ENCODE results near the gene DR1. TPM values are rescaled to one million over a fixed set of nuclear protein-coding genes. Genes with fewer than 3 reads are reported as not detected.

The DR1 gene
- total and polyA plus RNA-seq, 2 of the 13 experiments (the other 11 are each of a cell fraction or from before 2014, with no cell fraction given), result 17.8 to 42.3 TPM

DNA sequence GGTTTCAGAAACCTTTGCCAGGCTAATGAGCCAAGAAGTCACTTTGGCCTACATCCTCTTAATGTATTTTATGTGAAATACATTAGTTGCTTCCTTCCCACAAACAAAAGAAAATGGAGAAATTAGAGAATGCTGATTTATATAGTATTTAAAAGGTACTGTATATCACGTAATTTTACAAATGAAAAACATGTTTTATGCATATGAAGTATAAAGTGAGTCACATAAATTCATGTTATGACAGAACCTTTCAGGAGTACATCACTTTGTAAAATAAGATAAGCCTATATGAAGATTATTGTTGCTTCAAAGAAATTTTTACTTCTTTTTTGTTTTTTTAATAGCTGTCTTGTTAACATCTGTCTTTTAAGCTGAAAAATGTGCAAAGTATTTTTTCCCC lies 4.6 kb downstream of the DR1 start:
- TF ChIP-seq RFX3 (CRISPR knock-in tag; IDR thresholded peaks at IDR 0.05) (no peak), SRF (IDR thresholded peaks at IDR 0.05; ENCODE audit: low read depth, low read length) (no peak), ZNF329 (CRISPR knock-in tag; IDR thresholded peaks at IDR 0.05; ENCODE audit: low read depth) (no peak), ZBTB26 (CRISPR knock-in tag; IDR thresholded peaks at IDR 0.05; ENCODE audit: borderline replicate concordance) (no peak)
- CTCF ChIA-PET (ENCODE audit: low intra/inter-chr PET ratio, low total read pairs), result no interaction called here
- no peaks in the 10 kb centered on the region; a peak in 1 of 5 replicates for H3K27me3 ChIP-seq (ENCODE audit: control insufficient read depth in 1 of 2, insufficient read depth in 2 of 2, low read length in 2 of 2)
- WGBS (ENCODE audit: low lambda C conversion rate), result 98% methylated on average over 1 of the region's 1 CpG
- intact Hi-C loops (cut with micrococcal nuclease; ENCODE audit: unreplicated experiment), result no loop called here
- H3K4me3 ChIP-seq (replicated peaks in 1 of 3; ENCODE audit: insufficient read depth in 1 of 3, low read depth in 2 of 3, low read length in 3 of 3), result peak overlapping the region in 1 of 3 experiments; percentile 93; a peak in 1 of 6 replicates
- DNase-seq (ENCODE audit: low spot score), result no peak
- BruUV-seq (replicated peaks), result no TSS peak
- FAIRE-seq, result no peak
- H4K20me1 ChIP-seq (ENCODE audit: insufficient read depth, low read length), result peaks cover 32% of the 10 kb centered on the region
- H3K9ac ChIP-seq (ENCODE audit: insufficient read depth, low read depth, low read length), result no peak overlapping the region
- H3K79me2 ChIP-seq (ENCODE audit: insufficient read depth, low read length), result peaks cover 94% of the 10 kb centered on the region
- POLR2A ChIA-PET, result no interaction called here
- H2AFZ ChIP-seq (ENCODE audit: low read length), result no peak overlapping the region
- H3K27ac ChIP-seq (ENCODE audit: extremely low read length, insufficient read depth, low read length), result no peak overlapping the region
- in situ Hi-C loops (cut with HindIII; ENCODE audit: extremely low pct_ligation_motif_present, low pct_unique_long_range_greater_than_20kb), result no loop called here
- H3K36me3 ChIP-seq (replicated peaks in 1 of 2; ENCODE audit: control insufficient read depth in 1 of 2, insufficient read depth in 2 of 2, low read length in 2 of 2), result peaks cover 7 to 19% of the 10 kb centered on the region in 2 experiments; a peak in 3 of 5 replicates
- H3K4me1 ChIP-seq (ENCODE audit: insufficient read depth, low read length), result peaks cover 24% of the 10 kb centered on the region
- peak overlapping the region; percentile 79; the same call in 1 of the 2 replicates for H3K4me2 ChIP-seq (ENCODE audit: low read depth, low read length)
- no peak for ATAC-seq
- H3K9me3 ChIP-seq (ENCODE audit: low read length), result no peaks in the 10 kb centered on the region

- FAIRE-seq, result no peak
- Histone ChIP-seq H3K9me3 (ENCODE audit: low read length) (no peaks in the 10 kb centered on the region), H3K36me3 (replicated peaks in 1 of 2; ENCODE audit: control insufficient read depth in 1 of 2, insufficient read depth in 2 of 2, low read length in 2 of 2) (peaks cover 7 to 24% of the 10 kb centered on the region in 2 experiments; a peak in 3 of 5 replicates), H3K27ac (ENCODE audit: extremely low read length, insufficient read depth, low read length) (no peak overlapping the region), H4K20me1 (ENCODE audit: insufficient read depth, low read length) (peaks cover 32% of the 10 kb centered on the region), H2AFZ (ENCODE audit: low read length) (no peak overlapping the region), H3K4me3 (replicated peaks in 1 of 3; ENCODE audit: insufficient read depth in 1 of 3, low read depth in 2 of 3, low read length in 3 of 3) (no peak overlapping the region), H3K9ac (ENCODE audit: insufficient read depth, low read depth, low read length) (no peak overlapping the region), H3K4me1 (ENCODE audit: insufficient read depth, low read length) (peaks cover 24% of the 10 kb centered on the region), H3K79me2 (ENCODE audit: insufficient read depth, low read length) (peaks cover 92% of the 10 kb centered on the region), H3K27me3 (ENCODE audit: control insufficient read depth in 1 of 2, insufficient read depth in 2 of 2, low read length in 2 of 2) (no peaks in the 10 kb centered on the region; a peak in 1 of 5 replicates), H3K4me2 (ENCODE audit: low read depth, low read length) (peak overlapping the region; percentile 79; the same call in 1 of the 2 replicates)
- WGBS (ENCODE audit: low lambda C conversion rate), result 100% methylated on average over 1 of the region's 1 CpG
- CTCF ChIA-PET (ENCODE audit: low intra/inter-chr PET ratio, low total read pairs), result no interaction called here
- POLR2A ChIA-PET, result no interaction called here
- in situ Hi-C loops (cut with HindIII; ENCODE audit: extremely low pct_ligation_motif_present, low pct_unique_long_range_greater_than_20kb) (no loop called here), intact Hi-C loops (cut with micrococcal nuclease; ENCODE audit: unreplicated experiment) (no loop called here)
- no peak for ATAC-seq
- DNase-seq (ENCODE audit: low spot score), result no peak
- no TSS peak for BruUV-seq (replicated peaks)
- no peak for TF ChIP-seq ZNF572 (CRISPR knock-in tag; IDR thresholded peaks at IDR 0.05)
- TF ChIP-seq HNRNPL (IDR thresholded peaks at IDR 0.05; ENCODE audit: low read depth, low read length), result no peak
- no peak for TF ChIP-seq ZNF343 (CRISPR knock-in tag; IDR thresholded peaks at IDR 0.05)
- no peak for TF ChIP-seq IRF2 (CRISPR knock-in tag; IDR thresholded peaks at IDR 0.05)
- no peak for TF ChIP-seq RCOR2 (CRISPR knock-in tag; IDR thresholded peaks at IDR 0.05)
- no peak for TF ChIP-seq HDAC1 (CRISPR knock-in tag; IDR thresholded peaks at IDR 0.05)
- TF ChIP-seq, protein P1, sequence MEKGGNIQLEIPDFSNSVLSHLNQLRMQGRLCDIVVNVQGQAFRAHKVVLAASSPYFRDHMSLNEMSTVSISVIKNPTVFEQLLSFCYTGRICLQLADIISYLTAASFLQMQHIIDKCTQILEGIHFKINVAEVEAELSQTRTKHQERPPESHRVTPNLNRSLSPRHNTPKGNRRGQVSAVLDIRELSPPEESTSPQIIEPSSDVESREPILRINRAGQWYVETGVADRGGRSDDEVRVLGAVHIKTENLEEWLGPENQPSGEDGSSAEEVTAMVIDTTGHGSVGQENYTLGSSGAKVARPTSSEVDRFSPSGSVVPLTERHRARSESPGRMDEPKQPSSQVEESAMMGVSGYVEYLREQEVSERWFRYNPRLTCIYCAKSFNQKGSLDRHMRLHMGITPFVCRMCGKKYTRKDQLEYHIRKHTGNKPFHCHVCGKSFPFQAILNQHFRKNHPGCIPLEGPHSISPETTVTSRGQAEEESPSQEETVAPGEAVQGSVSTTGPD (CRISPR knock-in tag; IDR thresholded peaks at IDR 0.05), result no peak
- no peak for TF ChIP-seq KDM2A (CRISPR knock-in tag; IDR thresholded peaks at IDR 0.05; ENCODE audit: borderline replicate concordance, low read depth)
- no peak for TF ChIP-seq ZNF3 (CRISPR knock-in tag; IDR thresholded peaks at IDR 0.05)
- TF ChIP-seq, protein P2, sequence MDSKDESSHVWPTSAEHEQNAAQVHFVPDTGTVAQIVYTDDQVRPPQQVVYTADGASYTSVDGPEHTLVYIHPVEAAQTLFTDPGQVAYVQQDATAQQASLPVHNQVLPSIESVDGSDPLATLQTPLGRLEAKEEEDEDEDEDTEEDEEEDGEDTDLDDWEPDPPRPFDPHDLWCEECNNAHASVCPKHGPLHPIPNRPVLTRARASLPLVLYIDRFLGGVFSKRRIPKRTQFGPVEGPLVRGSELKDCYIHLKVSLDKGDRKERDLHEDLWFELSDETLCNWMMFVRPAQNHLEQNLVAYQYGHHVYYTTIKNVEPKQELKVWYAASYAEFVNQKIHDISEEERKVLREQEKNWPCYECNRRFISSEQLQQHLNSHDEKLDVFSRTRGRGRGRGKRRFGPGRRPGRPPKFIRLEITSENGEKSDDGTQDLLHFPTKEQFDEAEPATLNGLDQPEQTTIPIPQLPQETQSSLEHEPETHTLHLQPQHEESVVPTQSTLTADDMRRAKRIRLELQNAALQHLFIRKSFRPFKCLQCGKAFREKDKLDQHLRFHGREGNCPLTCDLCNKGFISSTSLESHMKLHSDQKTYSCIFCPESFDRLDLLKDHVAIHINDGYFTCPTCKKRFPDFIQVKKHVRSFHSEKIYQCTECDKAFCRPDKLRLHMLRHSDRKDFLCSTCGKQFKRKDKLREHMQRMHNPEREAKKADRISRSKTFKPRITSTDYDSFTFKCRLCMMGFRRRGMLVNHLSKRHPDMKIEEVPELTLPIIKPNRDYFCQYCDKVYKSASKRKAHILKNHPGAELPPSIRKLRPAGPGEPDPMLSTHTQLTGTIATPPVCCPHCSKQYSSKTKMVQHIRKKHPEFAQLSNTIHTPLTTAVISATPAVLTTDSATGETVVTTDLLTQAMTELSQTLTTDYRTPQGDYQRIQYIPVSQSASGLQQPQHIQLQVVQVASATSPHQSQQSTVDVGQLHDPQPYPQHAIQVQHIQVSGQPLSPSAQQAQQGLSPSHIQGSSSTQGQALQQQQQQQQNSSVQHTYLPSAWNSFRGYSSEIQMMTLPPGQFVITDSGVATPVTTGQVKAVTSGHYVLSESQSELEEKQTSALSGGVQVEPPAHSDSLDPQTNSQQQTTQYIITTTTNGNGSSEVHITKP (CRISPR knock-in tag; IDR thresholded peaks at IDR 0.05; ENCODE audit: low read depth), result no peak
Observed at GRCh38 chr1:93350875-93351274, 5.2 kb downstream of the DR1 start.

Data from HepG2 (cell line).